T-cell (primary cell): ENCODE results near the gene SGO1. TPM values are rescaled to one million over a fixed set of nuclear protein-coding genes. Genes with fewer than 3 reads are reported as not detected.

Experiments
- ATAC-seq, 4 experiments: fragments of 200-7000 bp in 3 of 4; fragments of 150-1000 bp in 1 of 4; cut with Tn5 transposase; replicated peaks in 1 of 4; 1 replicate in 3 of 4; 2 replicates in 1 of 4; pipeline ENCODE4 v1.10.0; 2021; ENCODE audit warnings: moderate library complexity in 3 of 4, mild to moderate bottlenecking in 2 of 4, moderate number of reproducible peaks in 1 of 4
- CTCF ChIA-PET, 2 donors: fragments of 300-600 bp; sonication (Branson Sonifier 250); formaldehyde crosslinking; loops; one replicate each; lab custom pipeline; 2022; ENCODE audit warnings: antibody characterized with exemption in 2 of 2; lab: Charles Lee
- POLR2A ChIA-PET, 2 donors: fragments of 300-600 bp; sonication (Branson Sonifier 250); formaldehyde crosslinking; loops; one replicate each; lab custom pipeline; 2022; ENCODE audit warnings: antibody characterized with exemption in 2 of 2; lab: Charles Lee
- DNase-seq, 35 experiments: peaks; one replicate each; pipeline versions ENCODE4 v3.0.0 to v3.0.0-alpha.2; 2013 to 2023
- H3K27ac ChIP-seq: one replicate; pipeline ENCODE4 v1.5.1; 2013; ENCODE audit warnings: low read length
- H3K27me3 ChIP-seq, 2 experiments: replicated peaks in 1 of 2; 1 replicate in 1 of 2; 2 replicates in 1 of 2; pipeline versions ENCODE4 v1.6.1 to v1.7.0; 2013; ENCODE audit warnings: low read length in 1 of 2, mixed read lengths in 1 of 2; ENCODE audit not compliant: control insufficient read depth in 2 of 2, insufficient read depth in 2 of 2; ENCODE audit errors: extremely low read depth in 1 of 2
- H3K36me3 ChIP-seq, 2 donors: 1 replicate in 1 of 2; 2 replicates in 1 of 2; pipeline versions ENCODE4 v1.6.1 to v1.7.0; 2013; ENCODE audit warnings: low read length in 1 of 2; ENCODE audit not compliant: control insufficient read depth in 2 of 2, insufficient read depth in 1 of 2; ENCODE audit errors: extremely low read depth in 1 of 2
- H3K4me1 ChIP-seq, 2 experiments: 1 replicate in 1 of 2; 2 replicates in 1 of 2; pipeline versions ENCODE4 v1.6.1 to v1.7.0; 2013; ENCODE audit warnings: low read length in 2 of 2, mixed read lengths in 1 of 2; ENCODE audit not compliant: insufficient read depth in 2 of 2, control insufficient read depth in 1 of 2; ENCODE audit errors: extremely low read depth in 1 of 2
- H3K4me3 ChIP-seq, 2 donors: 1 replicate in 1 of 2; 2 replicates in 1 of 2; pipeline versions ENCODE4 v1.5.1 to v1.7.0; 2013; ENCODE audit warnings: mild to moderate bottlenecking in 2 of 2, low read length in 1 of 2, moderate library complexity in 1 of 2; ENCODE audit not compliant: control insufficient read depth in 1 of 2; ENCODE audit errors: extremely low read depth in 1 of 2
- H3K9me3 ChIP-seq: 2 replicates; pipeline ENCODE4 v1.7.0; 2013
- H3K27ac Mint-ChIP-seq, 2 donors: one replicate each; pipeline ENCODE4 v1.8.0; 2020 to 2021; ENCODE audit warnings: mild to moderate bottlenecking in 2 of 2, mixed read lengths in 2 of 2
- H3K27me3 Mint-ChIP-seq, 2 donors: one replicate each; pipeline ENCODE4 v1.8.0; 2021 to 2022; ENCODE audit warnings: mixed read lengths in 2 of 2
- H3K36me3 Mint-ChIP-seq: one replicate; pipeline ENCODE4 v1.8.0; 2021; ENCODE audit warnings: mixed read lengths
- H3K4me1 Mint-ChIP-seq, 3 donors: one replicate each; pipeline ENCODE4 v1.8.0; 2020 to 2022; ENCODE audit warnings: mixed read lengths in 3 of 3, mild to moderate bottlenecking in 1 of 3
- H3K4me3 Mint-ChIP-seq, 3 donors: one replicate each; pipeline ENCODE4 v1.8.0; 2020 to 2022; ENCODE audit warnings: mild to moderate bottlenecking in 3 of 3, mixed read lengths in 3 of 3, moderate library complexity in 3 of 3
- H3K9me3 Mint-ChIP-seq, 3 donors: one replicate each; pipeline ENCODE4 v1.8.0; 2020 to 2022; ENCODE audit warnings: mixed read lengths in 3 of 3
- WGBS: methylation state at CpG from one replicate; pipeline ENCODE4 v1.1.5; 2013; ENCODE audit warnings: missing lambda C conversion rate; ENCODE audit not compliant: insufficient coverage; 5-methylcytosine and 5-hydroxymethylcytosine counted together
- total RNA-seq, 35 experiments: library from RNA in 6 of 35; stranded (reverse) in 6 of 35; fragments of 120-200 nt in 1 of 35; gene quantifications; one replicate each; pipeline versions ENCODE4 v1.2.1 to v1.2.4 and lab custom pipeline; 2013 to 2026

The SGO1 gene
- total RNA-seq, 5 donors from 2014 or later (not counting 1 experiment from before 2014, with no cell fraction given): 0.58 to 1.1 (median 0.70) TPM

DNA sequence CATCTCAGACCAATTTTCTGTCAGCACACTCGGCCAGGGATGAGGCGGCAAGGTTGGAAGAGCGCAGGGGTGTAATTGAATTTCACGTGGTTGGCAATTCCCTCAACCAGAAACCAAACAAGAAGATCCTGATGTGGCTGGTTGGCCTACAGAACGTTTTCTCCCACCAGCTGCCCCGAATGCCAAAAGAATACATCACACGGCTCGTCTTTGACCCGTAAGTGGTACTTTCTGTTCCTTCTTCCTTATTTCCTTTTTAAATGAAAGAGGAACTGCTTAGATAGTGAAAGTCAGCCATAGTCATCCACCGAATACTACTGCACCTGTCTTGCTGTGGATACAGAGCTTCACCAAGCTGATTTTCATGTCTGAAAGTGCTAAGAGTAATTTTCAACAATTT, 60.1 kb downstream of the SGO1 start:
- ChIA-PET CTCF (interaction anchor here in 1 of 2 donors (0.6 kb wide), 1 partner anchor 85 kb away, joined by 4 read pairs; no protein-coding TSS in a partner anchor), POLR2A (no interaction called here)
- DNase-seq (peak in 2 of 35 experiments; percentile 1 to 13), ATAC-seq (no peak)
- Histone ChIP-seq H3K4me3 (no peak overlapping the region), H3K4me1 (no peaks in the 10 kb centered on the region), H3K9me3 (no peaks in the 10 kb centered on the region), H3K36me3 (peaks cover 15 to 84% of the 10 kb centered on the region in 2 donors), H3K27me3 (no peaks in the 10 kb centered on the region), H3K27ac (no peak overlapping the region)
- H3K4me1 Mint-ChIP-seq: peaks cover 0 to 6% (median 0%) of the 10 kb centered on the region in 3 donors
- peak overlapping the region; percentile 24 to 29 for H3K27ac Mint-ChIP-seq
- peaks cover 76% of the 10 kb centered on the region for H3K36me3 Mint-ChIP-seq
- WGBS: 100% methylated on average over 2 of the region's 10 CpGs
- no peaks in the 10 kb centered on the region for H3K9me3 Mint-ChIP-seq
- H3K4me3 Mint-ChIP-seq: peak overlapping the region in 1 of 3 donors; percentile 10
- no peaks in the 10 kb centered on the region for H3K27me3 Mint-ChIP-seq

DNA sequence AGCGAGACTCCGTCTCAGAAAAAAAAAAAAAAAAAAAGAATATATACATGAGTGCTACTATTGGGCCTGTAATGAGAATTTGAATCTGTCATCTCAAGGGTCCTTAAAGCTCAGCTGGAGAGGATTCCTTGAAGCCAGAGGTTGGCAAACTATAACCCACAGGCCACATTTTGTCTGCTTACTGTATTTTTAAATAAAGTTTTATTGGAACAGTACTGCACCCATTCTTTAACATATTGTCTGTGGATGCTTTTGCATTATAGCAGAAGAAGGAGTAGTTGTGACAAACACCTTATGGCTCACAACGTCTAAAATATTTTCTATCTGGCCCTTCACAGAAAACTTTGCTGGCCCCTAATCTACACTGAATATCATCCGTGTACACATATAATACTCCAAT, 60.7 kb downstream of the SGO1 start:
- H3K4me3 ChIP-seq: no peak overlapping the region

DNA sequence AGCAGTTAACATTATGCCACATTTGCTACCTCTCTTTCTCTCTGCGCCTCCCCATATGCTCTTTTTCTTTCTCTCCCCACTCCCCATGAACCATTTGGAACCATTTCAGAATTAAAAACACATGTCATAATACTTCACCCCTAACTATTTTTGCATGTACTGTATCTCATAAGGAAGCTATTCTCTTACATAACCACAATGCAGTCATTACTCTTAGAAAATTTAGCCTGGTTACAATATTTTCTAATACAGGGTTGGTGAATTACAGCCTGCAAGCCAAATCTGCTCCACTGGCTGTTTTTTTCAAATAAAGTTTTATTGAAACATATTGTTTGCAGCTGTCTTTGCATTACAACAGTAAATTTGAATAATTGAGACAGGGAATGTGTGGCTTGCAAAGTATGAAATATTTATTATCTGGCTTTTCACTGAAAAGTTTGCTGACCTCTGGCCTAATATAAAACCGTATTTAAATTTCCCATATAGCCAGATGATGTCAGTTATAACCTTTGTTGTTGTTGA, 62.8 kb downstream of the SGO1 start:
- CTCF ChIA-PET: no interaction called here
- WGBS: 100% methylated on average over 1 of the region's 2 CpGs

More for the DNA sequence above, 60.7 kb downstream of the SGO1 start:
- H3K27me3 Mint-ChIP-seq: no peaks in the 10 kb centered on the region
- H3K4me3 Mint-ChIP-seq: no peak overlapping the region
- no peak overlapping the region for H3K27ac Mint-ChIP-seq
- DNase-seq: no peak
- ATAC-seq: no peak
- H3K36me3 Mint-ChIP-seq: peaks cover 77% of the 10 kb centered on the region
- CTCF ChIA-PET: interaction anchor here in 1 of 2 donors (0.6 kb wide), 1 partner anchor 84 kb away, joined by 4 read pairs; no protein-coding TSS in a partner anchor
- Histone ChIP-seq H3K9me3 (no peaks in the 10 kb centered on the region), H3K36me3 (peaks cover 15 to 85% of the 10 kb centered on the region in 2 donors), H3K27ac (no peak overlapping the region), H3K4me1 (no peaks in the 10 kb centered on the region), H3K27me3 (no peaks in the 10 kb centered on the region)
- no CpG with 5 or more reads among the region's 4 CpGs for WGBS
- H3K9me3 Mint-ChIP-seq: no peaks in the 10 kb centered on the region
- POLR2A ChIA-PET: no interaction called here
- H3K4me1 Mint-ChIP-seq: peaks cover 0 to 4% (median 0%) of the 10 kb centered on the region in 3 donors

DNA sequence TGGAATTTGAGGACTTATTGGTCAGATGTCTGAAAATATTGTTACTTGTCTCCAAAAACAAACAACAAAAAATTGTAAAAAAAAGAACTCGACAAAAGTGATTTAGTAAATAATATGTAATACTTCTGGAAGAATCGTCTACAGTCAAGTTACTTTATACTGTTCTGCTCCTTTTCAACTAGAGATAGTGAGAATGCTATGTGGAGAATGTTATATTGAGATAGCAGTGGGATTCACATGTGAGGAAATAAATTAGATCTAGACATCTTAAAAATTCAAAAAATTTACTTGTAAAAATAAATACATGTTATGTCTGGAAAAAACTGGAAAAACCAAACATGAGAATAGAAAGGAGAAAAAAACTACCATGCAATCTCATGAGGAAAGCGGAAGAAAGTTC, 64.9 kb downstream of the SGO1 start:
- Histone ChIP-seq H3K27ac (no peak overlapping the region), H3K36me3 (peaks cover 11 to 80% of the 10 kb centered on the region in 2 donors), H3K9me3 (no peaks in the 10 kb centered on the region), H3K27me3 (no peaks in the 10 kb centered on the region), H3K4me1 (no peaks in the 10 kb centered on the region), H3K4me3 (no peak overlapping the region)
- Mint-ChIP-seq H3K4me1 (peaks cover 0 to 7% (median 0%) of the 10 kb centered on the region in 3 donors), H3K27me3 (no peaks in the 10 kb centered on the region), H3K36me3 (peaks cover 78% of the 10 kb centered on the region), H3K9me3 (no peaks in the 10 kb centered on the region), H3K4me3 (no peak overlapping the region), H3K27ac (no peak overlapping the region)
- no peak for DNase-seq
- POLR2A ChIA-PET: no interaction called here
- no peak for ATAC-seq
- CTCF ChIA-PET: interaction anchor here in 1 of 2 donors (0.6 kb wide), 1 partner anchor 168 kb away, joined by 3 read pairs; no protein-coding TSS in a partner anchor
- no CpG with 5 or more reads among the region's 3 CpGs for WGBS

More for the DNA sequence above, 62.8 kb downstream of the SGO1 start:
- Histone ChIP-seq H3K4me3 (no peak overlapping the region), H3K4me1 (no peaks in the 10 kb centered on the region), H3K36me3 (peaks cover 15 to 85% of the 10 kb centered on the region in 2 donors), H3K27ac (no peak overlapping the region), H3K27me3 (no peaks in the 10 kb centered on the region), H3K9me3 (no peaks in the 10 kb centered on the region)
- H3K4me3 Mint-ChIP-seq: no peak overlapping the region
- H3K9me3 Mint-ChIP-seq: no peaks in the 10 kb centered on the region
- ATAC-seq (no peak), DNase-seq (no peak)
- no peak overlapping the region for H3K27ac Mint-ChIP-seq
- POLR2A ChIA-PET: no interaction called here
- no peaks in the 10 kb centered on the region for H3K27me3 Mint-ChIP-seq
- H3K4me1 Mint-ChIP-seq: peaks cover 0 to 4% (median 0%) of the 10 kb centered on the region in 3 donors
- H3K36me3 Mint-ChIP-seq: peaks cover 77% of the 10 kb centered on the region

Other genes starting within 250 kb of the SGO1 start
- 10 to 100 TPM; 41.3 to 91.0 (median 54.7) TPM for gene RAB5A, start 239.1 kb downstream of the SGO1 start, total RNA-seq
- not detected for gene PP2D1, start 173.9 kb downstream of the SGO1 start, total RNA-seq
- 10 to 100 TPM; 49.5 to 98.8 (median 80.8) TPM for gene KAT2B, start 145.8 kb downstream of the SGO1 start, total RNA-seq